Body of pancreas (tissue), 4 donors: Measurements from ENCODE around the gene LATS2. TPM values are rescaled to one million over a fixed set of nuclear protein-coding genes. Genes with fewer than 3 reads are reported as not detected.

Experiments
- ATAC-seq: fragments of 150-250 bp; one replicate; pipeline ENCODE4 v1.9.1; 2016
- DNase-seq, 4 donors: peaks; one replicate each; pipeline ENCODE4 v3.0.0-alpha.2; 2019
- H3K27ac ChIP-seq, 4 donors: fragments of 200-600 bp; sonication (generic); 1 replicate in 3 of 4; 2 replicates in 1 of 4; pipeline versions ENCODE4 v1.5.1 to v1.6.1; 2016 to 2019; ENCODE audit warnings: mild to moderate bottlenecking in 1 of 4, mixed read lengths in 1 of 4, moderate library complexity in 1 of 4
- H3K27me3 ChIP-seq, 2 donors: fragments of 200-600 bp; sonication (generic); one replicate each; pipeline ENCODE4 v1.6.0; 2016; ENCODE audit warnings: mild to moderate bottlenecking in 1 of 2
- H3K36me3 ChIP-seq, 2 donors: fragments of 200-600 bp; sonication (generic); replicated peaks in 1 of 2; 2 replicates each; pipeline ENCODE4 v1.5.1; 2016; ENCODE audit warnings: low read depth in 2 of 2; ENCODE audit not compliant: insufficient read depth in 1 of 2
- H3K4me1 ChIP-seq: fragments of 200-600 bp; sonication (generic); one replicate; pipeline ENCODE4 v1.6.0; 2016
- H3K4me3 ChIP-seq, 2 donors: fragments of 200-600 bp; sonication (generic); 1 replicate in 1 of 2; 2 replicates in 1 of 2; pipeline ENCODE4 v1.5.1; 2016 to 2019
- H3K9me3 ChIP-seq, 3 donors: fragments of 200-600 bp; sonication (generic); 1 replicate in 2 of 3; 2 replicates in 1 of 3; pipeline ENCODE4 v1.5.1; 2016
- POLR2A ChIP-seq, 3 donors: fragments of 450-650 bp; IDR thresholded peaks; one replicate each; pipeline ENCODE4 v1.6.1; 2016; ENCODE audit warnings: antibody characterized with exemption in 3 of 3, mild to moderate bottlenecking in 2 of 3
- WGBS, 2 donors: methylation state at CpG; one replicate each; pipeline ENCODE4 v1.1.5; 2017; 5-methylcytosine and 5-hydroxymethylcytosine counted together
- intact Hi-C: fragments of 100-400 bp; cut with DNase I; formaldehyde crosslinking; loops from one replicate; pipeline ENCODE4 v1.15.1; 2023
- total RNA-seq, 2 donors: library from RNA; depleted of rRNA; stranded (reverse); fragments of >200 nt; gene quantifications; one replicate each; pipeline ENCODE4 v1.1.0, GENCODE V29; 2016
- TF ChIP-seq, protein P1 (sequence below), 7 experiments: fragments of 450-650 bp in 4 of 7; fragments of 200-600 bp in 3 of 7; sonication (generic) in 3 of 7; IDR thresholded peaks; one replicate each; pipeline ENCODE4 v1.5.1; 2016 to 2019; ENCODE audit warnings: antibody characterized with exemption in 7 of 7

The LATS2 gene
- total RNA-seq, 2 donors from 2014 or later: 12.2 to 17.5 TPM

GRCh38 chr13:20980430-20980829, 81.0 kb downstream of the LATS2 start:
- no peaks in the 10 kb centered on the region for H3K27me3 ChIP-seq
- no peak for TF ChIP-seq POLR2A (IDR thresholded peaks at IDR 0.05)
- no peak overlapping the region for H3K4me3 ChIP-seq
- no peak for DNase-seq
- no peaks in the 10 kb centered on the region for H3K9me3 ChIP-seq
- no peaks in the 10 kb centered on the region for H3K4me1 ChIP-seq
- H3K36me3 ChIP-seq: peaks cover 0 to 25% of the 10 kb centered on the region in 2 donors
- 56 to 64% methylated on average over 5 of the region's 5 CpGs for WGBS, 2 donors
- intact Hi-C loops: no loop called here
- no peak overlapping the region for H3K27ac ChIP-seq
- no peak for ATAC-seq

- H3K36me3 ChIP-seq: peaks cover 0 to 36% of the 10 kb centered on the region in 2 donors
- intact Hi-C loops: no loop called here
- DNase-seq: no peak
Observed at GRCh38 chr13:20977394-20977793, 84.0 kb downstream of the LATS2 start.

DNA sequence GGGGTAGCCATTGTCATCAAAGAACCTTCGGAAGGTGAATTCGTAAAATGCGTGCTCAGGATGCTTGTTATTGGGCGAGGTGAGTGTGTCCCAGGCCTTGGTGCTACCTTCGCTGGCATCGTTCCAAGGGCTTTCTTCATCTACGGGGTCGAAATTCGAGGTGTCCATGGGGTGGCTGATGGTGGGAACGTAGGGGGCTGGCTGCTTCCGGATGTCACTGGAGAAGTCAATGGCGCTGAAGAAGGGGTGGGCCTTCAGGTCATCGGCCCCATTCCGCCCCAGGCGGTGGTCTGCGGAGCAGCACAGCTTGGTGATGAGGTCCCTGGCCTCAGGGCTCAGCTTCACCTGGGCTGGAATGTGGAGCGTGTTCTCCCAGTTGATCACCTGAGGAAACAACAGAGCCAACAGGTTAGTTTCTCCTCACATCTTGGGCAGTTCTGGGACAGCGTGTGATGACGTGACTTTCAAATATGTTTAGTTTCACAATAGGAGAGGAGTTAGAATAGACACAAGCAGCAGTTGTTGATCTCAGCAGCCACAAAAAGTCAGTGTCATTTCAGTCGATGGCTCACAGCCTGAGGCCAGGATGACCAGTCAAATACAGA, 86.3 kb downstream of the LATS2 start:
- ATAC-seq (no peak), DNase-seq (no peak)
- Histone ChIP-seq H3K27ac (no peak overlapping the region), H3K36me3 (peaks cover 0 to 20% of the 10 kb centered on the region in 2 donors), H3K9me3 (no peaks in the 10 kb centered on the region), H3K4me3 (no peak overlapping the region), H3K4me1 (no peaks in the 10 kb centered on the region), H3K27me3 (no peaks in the 10 kb centered on the region)
- intact Hi-C loops: no loop called here
- TF ChIP-seq POLR2A (IDR thresholded peaks at IDR 0.05): no peak
- TF ChIP-seq, protein P1, sequence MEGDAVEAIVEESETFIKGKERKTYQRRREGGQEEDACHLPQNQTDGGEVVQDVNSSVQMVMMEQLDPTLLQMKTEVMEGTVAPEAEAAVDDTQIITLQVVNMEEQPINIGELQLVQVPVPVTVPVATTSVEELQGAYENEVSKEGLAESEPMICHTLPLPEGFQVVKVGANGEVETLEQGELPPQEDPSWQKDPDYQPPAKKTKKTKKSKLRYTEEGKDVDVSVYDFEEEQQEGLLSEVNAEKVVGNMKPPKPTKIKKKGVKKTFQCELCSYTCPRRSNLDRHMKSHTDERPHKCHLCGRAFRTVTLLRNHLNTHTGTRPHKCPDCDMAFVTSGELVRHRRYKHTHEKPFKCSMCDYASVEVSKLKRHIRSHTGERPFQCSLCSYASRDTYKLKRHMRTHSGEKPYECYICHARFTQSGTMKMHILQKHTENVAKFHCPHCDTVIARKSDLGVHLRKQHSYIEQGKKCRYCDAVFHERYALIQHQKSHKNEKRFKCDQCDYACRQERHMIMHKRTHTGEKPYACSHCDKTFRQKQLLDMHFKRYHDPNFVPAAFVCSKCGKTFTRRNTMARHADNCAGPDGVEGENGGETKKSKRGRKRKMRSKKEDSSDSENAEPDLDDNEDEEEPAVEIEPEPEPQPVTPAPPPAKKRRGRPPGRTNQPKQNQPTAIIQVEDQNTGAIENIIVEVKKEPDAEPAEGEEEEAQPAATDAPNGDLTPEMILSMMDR (IDR thresholded peaks at IDR 0.05): no peak
- 86 to 92% methylated on average over 19 to 20 of the region's 20 CpGs for WGBS, 2 donors

More at GRCh38 chr13:20977394-20977793, 84.0 kb downstream of the LATS2 start:
- H3K4me1 ChIP-seq: no peaks in the 10 kb centered on the region
- no peaks in the 10 kb centered on the region for H3K9me3 ChIP-seq
- 88 to 91% methylated on average over 2 of the region's 2 CpGs for WGBS, 2 donors
- no peak for TF ChIP-seq POLR2A (IDR thresholded peaks at IDR 0.05)
- TF ChIP-seq, protein P1 (IDR thresholded peaks at IDR 0.05): no peak
- ATAC-seq: no peak
- no peaks in the 10 kb centered on the region for H3K27me3 ChIP-seq
- H3K27ac ChIP-seq: no peak overlapping the region
- no peak overlapping the region for H3K4me3 ChIP-seq

DNA sequence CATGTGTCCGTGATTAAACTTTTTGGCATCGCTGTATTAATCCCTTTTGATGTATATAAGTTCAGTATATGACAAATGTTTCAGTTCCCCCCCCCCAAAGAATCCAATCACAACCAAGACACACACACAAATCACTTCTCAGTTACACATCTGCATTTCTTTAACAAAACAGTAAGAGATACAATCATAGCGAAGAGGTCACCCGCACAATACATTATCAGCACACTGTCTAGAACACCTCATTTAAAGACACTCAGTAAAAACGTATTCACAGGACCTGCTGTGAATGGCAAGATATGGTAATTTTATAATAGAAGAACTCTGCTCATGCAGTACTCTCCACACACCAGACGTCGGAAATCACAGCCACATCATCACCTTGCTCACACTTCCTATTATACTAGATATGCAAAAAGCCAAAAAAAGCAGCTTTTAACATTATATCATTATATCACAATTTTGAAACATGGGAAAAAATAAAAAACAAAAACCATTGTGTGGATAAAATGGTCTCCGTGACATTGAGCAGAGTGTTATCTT, 87.4 kb downstream of the LATS2 start:
- no peak for ATAC-seq

DNA sequence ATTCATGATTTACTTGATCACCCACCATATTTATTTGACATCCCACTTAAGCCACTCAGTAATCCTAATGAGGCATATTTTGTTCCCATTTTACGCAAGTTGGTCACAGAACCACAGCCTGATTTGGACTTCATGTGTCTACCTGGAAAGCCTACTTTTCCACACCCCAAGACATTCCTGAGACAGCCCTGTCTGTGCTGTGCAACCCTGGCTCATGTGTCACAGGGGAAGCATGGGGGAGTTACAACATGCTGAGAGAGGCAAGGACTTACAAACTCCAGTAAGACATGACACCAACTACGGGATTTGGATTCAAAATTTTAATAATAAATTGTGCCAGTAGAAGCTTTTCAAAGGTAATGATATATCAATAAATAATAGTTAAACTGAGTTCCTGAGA, 88.7 kb downstream of the LATS2 start:
- TF ChIP-seq, protein P1 (IDR thresholded peaks at IDR 0.05): no peak
- no peak for ATAC-seq
- peaks cover 0 to 14% of the 10 kb centered on the region in 2 donors for H3K36me3 ChIP-seq
- no peaks in the 10 kb centered on the region for H3K9me3 ChIP-seq
- WGBS, 2 donors: 87 to 88% methylated on average over 2 of the region's 2 CpGs
- H3K4me3 ChIP-seq: no peak overlapping the region
- intact Hi-C loops: no loop called here
- no peaks in the 10 kb centered on the region for H3K27me3 ChIP-seq
- no peaks in the 10 kb centered on the region for H3K4me1 ChIP-seq
- DNase-seq: no peak
- H3K27ac ChIP-seq: no peak overlapping the region

More for the DNA sequence above, 87.4 kb downstream of the LATS2 start:
- Histone ChIP-seq H3K4me3 (no peak overlapping the region), H3K4me1 (no peaks in the 10 kb centered on the region), H3K27ac (no peak overlapping the region), H3K36me3 (peaks cover 0 to 16% of the 10 kb centered on the region in 2 donors), H3K9me3 (no peaks in the 10 kb centered on the region), H3K27me3 (no peaks in the 10 kb centered on the region)
- no peak for TF ChIP-seq POLR2A (IDR thresholded peaks at IDR 0.05)
- TF ChIP-seq, protein P1 (IDR thresholded peaks at IDR 0.05): no peak
- WGBS, 2 donors: 88 to 95% methylated on average over 8 of the region's 8 CpGs
- DNase-seq: no peak
- intact Hi-C loops: no loop called here
